GM12874 (cell line): Measurements from ENCODE around the gene SLC15A1.

Experiments used
- TF ChIP-seq, protein P1 (sequence below): IDR thresholded peaks from 2 replicates; pipeline ENCODE4 v1.5.1; 2011; ENCODE audit warnings: low read depth, mild to moderate bottlenecking, control low read depth, low read length, moderate library complexity; ENCODE audit not compliant: insufficient read depth

Gene SLC15A1

DNA sequence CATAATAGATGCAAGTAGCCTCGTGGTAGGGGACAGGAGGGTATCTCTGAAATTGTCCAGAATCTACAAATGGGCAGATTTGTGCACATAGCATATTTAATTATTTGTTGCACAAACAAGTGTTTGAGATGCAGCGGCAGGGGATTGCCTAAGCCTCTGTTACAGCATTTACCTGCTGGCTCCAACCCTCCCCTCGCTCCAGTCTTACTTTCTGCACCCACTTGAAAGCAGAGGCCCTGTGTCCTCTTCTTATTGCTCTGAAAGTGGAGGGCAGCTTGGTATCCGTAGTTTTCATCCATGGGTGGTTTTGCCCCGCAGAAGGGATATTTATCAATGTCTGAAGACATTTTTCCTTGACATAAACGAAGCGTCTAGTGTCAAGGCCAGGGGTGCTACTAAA, 102.6 kb downstream of the SLC15A1 start:
- TF ChIP-seq, protein P1, sequence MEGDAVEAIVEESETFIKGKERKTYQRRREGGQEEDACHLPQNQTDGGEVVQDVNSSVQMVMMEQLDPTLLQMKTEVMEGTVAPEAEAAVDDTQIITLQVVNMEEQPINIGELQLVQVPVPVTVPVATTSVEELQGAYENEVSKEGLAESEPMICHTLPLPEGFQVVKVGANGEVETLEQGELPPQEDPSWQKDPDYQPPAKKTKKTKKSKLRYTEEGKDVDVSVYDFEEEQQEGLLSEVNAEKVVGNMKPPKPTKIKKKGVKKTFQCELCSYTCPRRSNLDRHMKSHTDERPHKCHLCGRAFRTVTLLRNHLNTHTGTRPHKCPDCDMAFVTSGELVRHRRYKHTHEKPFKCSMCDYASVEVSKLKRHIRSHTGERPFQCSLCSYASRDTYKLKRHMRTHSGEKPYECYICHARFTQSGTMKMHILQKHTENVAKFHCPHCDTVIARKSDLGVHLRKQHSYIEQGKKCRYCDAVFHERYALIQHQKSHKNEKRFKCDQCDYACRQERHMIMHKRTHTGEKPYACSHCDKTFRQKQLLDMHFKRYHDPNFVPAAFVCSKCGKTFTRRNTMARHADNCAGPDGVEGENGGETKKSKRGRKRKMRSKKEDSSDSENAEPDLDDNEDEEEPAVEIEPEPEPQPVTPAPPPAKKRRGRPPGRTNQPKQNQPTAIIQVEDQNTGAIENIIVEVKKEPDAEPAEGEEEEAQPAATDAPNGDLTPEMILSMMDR, result no peak

- TF ChIP-seq, protein P1, result no peak
These were observed 103.8 kb downstream of the SLC15A1 start for GRCh38 chr13:98648686-98649085.

GRCh38 chr13:98648141-98648540, 104.3 kb downstream of the SLC15A1 start:
- TF ChIP-seq, protein P1, result no peak

- TF ChIP-seq, protein P1, result no peak
These were observed 105.4 kb downstream of the SLC15A1 start for GRCh38 chr13:98647121-98647520.

DNA sequence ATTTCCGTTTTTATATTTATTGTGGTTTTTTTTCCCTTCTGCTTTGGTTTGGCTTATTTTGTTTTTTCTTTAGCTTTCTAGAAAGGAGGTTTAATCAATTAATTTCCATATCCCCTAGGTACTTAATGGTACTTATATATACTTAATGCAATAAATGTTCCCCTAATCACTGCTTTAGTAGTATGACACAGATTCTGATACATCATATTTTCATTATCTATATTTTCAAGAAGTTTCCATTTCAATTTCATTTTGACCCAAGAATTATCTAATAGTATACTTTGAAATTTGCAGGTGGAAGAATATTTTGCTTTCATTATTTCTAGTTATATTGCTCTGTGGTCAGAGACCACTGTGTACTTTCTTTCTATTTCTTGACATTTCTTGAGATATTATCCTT, 109.0 kb downstream of the SLC15A1 start:
- TF ChIP-seq, protein P1, result no peak

DNA sequence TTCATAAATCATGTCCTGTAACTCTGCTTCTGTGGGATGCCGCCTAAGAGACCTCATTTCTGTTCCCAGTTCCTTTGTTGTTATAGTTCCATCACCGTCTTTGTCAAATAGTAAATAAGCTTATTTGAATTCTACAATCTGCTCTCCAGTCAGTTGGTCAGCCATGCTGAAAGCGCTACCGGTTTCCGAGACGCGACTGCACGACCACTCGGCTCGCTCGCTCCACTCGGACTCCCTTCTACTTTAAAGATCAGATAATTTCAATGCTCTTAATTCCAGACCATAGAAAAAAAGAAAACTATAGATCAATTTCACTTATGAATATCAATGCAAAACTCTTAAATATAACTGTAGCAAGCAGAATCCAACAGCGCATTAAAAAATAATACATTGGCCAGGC, 111.4 kb downstream of the SLC15A1 start:
- TF ChIP-seq, protein P1, result no peak
